ENCODE data around the gene WNK1. TPM values are rescaled to one million over a fixed set of nuclear protein-coding genes. Genes with fewer than 3 reads are reported as not detected.
"Not testable (repeated sequence)": the region's sequence is repeated elsewhere in the genome, so short reads cannot be mapped to it uniquely, and the experiment has no call there.

WNK1 gene
- polyA plus RNA-seq, 2 of the 4 experiments (the other 2 are of a cell fraction), result 88.4 to 98.0 TPM

DNA sequence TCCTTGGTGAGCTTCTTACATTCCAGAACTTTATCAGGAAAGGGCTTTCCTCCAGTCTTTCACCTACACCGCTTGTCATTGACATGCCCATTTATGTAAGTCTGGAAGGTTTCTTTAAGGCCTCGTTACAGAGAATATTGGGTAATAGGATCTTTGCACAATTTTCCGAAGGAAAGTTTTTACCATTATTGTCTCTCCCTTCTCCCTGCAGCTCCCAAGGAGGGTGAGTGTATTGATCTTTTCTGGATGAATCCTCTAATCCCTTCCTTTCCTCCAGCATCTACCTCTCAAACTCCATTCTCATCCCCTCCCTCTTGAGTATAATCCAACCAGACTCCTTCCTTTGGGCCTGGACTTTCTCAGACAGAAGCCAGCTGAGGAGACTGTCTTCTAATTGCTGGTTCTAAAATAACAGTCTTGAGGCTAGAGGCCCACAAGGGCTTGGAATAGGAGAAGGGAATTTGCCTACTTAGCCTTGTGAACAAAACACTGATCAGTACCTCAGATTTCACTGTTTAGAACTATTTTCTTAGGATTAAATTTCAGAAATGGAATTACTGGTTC is 21.8 kb downstream of the WNK1 start (continued):
- TF ChIP-seq RNF2 (IDR thresholded peaks at IDR 0.05; ENCODE audit: borderline replicate concordance, low read depth) (no peak), ZNF302 (CRISPR knock-in tag; IDR thresholded peaks at IDR 0.05) (no peak), FOSL2 (IDR thresholded peaks at IDR 0.05) (no peak), FOSL2 (CRISPR knock-in tag; IDR thresholded peaks at IDR 0.05) (no peak), ZC3H11A (IDR thresholded peaks at IDR 0.05) (no peak)
- TF ChIP-seq, protein P1, sequence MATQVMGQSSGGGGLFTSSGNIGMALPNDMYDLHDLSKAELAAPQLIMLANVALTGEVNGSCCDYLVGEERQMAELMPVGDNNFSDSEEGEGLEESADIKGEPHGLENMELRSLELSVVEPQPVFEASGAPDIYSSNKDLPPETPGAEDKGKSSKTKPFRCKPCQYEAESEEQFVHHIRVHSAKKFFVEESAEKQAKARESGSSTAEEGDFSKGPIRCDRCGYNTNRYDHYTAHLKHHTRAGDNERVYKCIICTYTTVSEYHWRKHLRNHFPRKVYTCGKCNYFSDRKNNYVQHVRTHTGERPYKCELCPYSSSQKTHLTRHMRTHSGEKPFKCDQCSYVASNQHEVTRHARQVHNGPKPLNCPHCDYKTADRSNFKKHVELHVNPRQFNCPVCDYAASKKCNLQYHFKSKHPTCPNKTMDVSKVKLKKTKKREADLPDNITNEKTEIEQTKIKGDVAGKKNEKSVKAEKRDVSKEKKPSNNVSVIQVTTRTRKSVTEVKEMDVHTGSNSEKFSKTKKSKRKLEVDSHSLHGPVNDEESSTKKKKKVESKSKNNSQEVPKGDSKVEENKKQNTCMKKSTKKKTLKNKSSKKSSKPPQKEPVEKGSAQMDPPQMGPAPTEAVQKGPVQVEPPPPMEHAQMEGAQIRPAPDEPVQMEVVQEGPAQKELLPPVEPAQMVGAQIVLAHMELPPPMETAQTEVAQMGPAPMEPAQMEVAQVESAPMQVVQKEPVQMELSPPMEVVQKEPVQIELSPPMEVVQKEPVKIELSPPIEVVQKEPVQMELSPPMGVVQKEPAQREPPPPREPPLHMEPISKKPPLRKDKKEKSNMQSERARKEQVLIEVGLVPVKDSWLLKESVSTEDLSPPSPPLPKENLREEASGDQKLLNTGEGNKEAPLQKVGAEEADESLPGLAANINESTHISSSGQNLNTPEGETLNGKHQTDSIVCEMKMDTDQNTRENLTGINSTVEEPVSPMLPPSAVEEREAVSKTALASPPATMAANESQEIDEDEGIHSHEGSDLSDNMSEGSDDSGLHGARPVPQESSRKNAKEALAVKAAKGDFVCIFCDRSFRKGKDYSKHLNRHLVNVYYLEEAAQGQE (IDR thresholded peaks at IDR 0.05), result no peak
- TF ChIP-seq, protein P2, sequence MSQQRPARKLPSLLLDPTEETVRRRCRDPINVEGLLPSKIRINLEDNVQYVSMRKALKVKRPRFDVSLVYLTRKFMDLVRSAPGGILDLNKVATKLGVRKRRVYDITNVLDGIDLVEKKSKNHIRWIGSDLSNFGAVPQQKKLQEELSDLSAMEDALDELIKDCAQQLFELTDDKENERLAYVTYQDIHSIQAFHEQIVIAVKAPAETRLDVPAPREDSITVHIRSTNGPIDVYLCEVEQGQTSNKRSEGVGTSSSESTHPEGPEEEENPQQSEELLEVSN (IDR thresholded peaks at IDR 0.05; ENCODE audit: borderline replicate concordance, low read depth), result no peak

DNA sequence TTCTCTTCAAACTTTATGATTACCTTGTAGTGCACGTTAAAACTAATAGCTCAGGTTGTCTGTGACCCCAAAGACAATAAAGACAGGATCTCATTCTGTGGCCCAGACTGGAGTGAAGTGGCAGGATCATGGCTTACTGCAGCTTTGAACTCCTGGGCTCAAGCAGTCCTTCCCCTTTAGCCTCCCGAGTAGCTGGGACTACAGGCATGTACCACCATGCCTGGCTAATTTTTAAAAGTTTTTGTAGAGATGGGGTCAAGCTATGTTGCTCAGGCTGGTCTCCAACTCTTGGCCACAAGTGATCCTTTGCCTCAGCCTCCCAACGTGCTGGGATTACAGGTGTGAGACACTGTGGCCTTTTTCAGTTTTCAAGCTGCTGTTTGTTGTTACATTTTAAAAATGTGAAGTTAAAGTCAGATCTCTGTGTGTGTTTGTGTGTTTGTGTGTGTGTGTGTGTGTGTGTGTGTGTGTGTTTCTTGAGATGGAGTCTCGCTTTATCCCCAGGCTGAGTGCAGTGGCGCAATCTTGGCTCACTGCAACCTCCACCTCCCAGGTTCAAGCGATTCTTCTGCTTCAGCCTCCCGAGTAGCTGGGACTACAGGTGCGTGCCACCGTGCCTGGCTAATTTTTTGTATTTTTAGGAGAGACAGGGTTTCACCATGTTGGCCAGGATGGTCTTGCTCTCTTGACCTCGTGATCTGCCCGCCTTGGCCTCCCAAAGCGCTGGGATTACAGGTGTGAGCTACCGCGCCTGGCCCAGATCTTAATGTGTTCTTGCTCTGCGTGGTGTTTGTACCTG is 23.8 kb downstream of the WNK1 start:
- not testable (repeated sequence) for ATAC-seq; H3K27ac ChIP-seq; H3K4me3 ChIP-seq; H3K9me3 ChIP-seq; DNase-seq (ENCODE audit: low read depth in 1 of 2, low spot score in 1 of 2)
- FAIRE-seq, result peak; percentile 7
- peaks cover 78% of the 10 kb centered on the region for H3K4me1 ChIP-seq
- WGBS (ENCODE audit: missing lambda C conversion rate), result 87% methylated on average over 15 of the region's 15 CpGs
- peak overlapping the region; percentile 24; the same call in 1 of the 3 replicates for H3K4me2 ChIP-seq
- POLR2A ChIA-PET, result interaction anchor here (1.6 kb wide), 1 partner anchor 173 kb away, joined by 3 read pairs; the partner anchor contains the start of gene RAD52
- CTCF ChIA-PET, result interaction anchor here (0.6 to 3.2 kb wide), 12 partner anchors 12 to 829 kb away, joined by 3 to 15 read pairs (median 5); no protein-coding TSS in a partner anchor

DNA sequence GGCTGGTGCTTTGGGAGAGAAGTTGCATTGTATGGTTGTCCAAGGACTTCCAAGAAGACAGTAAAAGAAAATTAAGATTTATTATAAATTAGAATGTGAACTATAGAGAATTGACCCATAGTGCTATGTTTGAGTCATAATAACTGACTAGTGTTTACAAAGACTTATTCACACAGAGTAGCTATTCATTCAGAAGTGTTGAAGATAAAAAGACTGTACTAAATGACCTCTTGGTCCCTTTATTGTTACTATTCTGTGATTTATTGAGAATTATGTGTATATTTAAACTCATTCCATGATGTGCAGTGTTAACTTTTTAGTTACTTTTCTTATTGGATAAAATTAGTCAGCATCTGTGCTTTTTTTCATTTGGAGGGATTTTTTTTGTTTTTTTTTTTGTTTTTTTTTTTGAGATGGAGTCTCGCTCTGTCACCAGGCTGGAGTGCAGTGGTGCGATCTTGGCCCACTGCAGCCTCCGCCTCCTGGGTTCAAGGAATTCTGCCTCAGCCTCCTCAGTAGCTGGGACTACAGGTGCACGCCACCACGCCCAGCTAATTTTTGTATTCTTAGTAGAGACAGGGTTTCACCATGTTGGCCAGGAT is 24.5 kb downstream of the WNK1 start:
- H3K27ac ChIP-seq; H3K4me3 ChIP-seq; H3K9me3 ChIP-seq; FAIRE-seq; DNase-seq (ENCODE audit: low read depth in 1 of 2, low spot score in 1 of 2): not testable (repeated sequence)
- H3K4me2 ChIP-seq, result peak overlapping the region; percentile 24; the same call in 1 of the 3 replicates
- H3K4me1 ChIP-seq, result peaks cover 85% of the 10 kb centered on the region
- WGBS (ENCODE audit: missing lambda C conversion rate), result 95% methylated on average over 5 of the region's 5 CpGs
- CTCF ChIA-PET, result interaction anchor here (0.5 to 3.2 kb wide), 14 partner anchors 12 to 828 kb away, joined by 3 to 15 read pairs (median 4); no protein-coding TSS in a partner anchor
- POLR2A ChIA-PET, result interaction anchor here (1.6 kb wide), 1 partner anchor 173 kb away, joined by 3 read pairs; the partner anchor contains the start of gene RAD52
- peak in 1 of 2 experiments; percentile 31; a peak in 2 of 6 replicates for ATAC-seq

DNA sequence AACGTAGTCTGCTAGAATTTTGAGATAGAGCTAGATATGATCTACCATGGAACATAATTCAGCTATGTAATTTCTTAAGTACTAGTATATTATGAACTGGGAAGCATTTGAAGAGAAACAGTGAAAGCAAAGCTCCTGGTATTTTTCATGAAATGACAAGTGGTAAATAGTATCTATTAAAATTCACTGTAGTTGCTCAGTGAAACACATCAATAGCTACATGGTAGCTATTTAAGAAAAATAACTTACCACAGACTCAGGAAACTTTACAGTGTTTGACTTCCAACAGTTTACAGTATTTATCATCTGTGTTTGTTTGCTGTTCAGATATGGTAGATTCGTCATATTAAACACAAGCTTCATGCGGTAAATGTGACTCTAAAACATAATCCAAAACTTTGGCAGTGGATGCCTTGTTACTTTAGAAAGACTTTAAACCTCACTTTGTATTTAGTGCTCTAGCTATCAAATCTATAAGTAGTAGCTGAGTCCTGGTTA is 25.2 kb downstream of the WNK1 start:
- no peak for ATAC-seq
- H3K4me3 ChIP-seq, result no peak overlapping the region
- CTCF ChIA-PET, result interaction anchor here (0.5 to 3.2 kb wide), 7 partner anchors 23 to 335 kb away, joined by 3 to 15 read pairs (median 3); no protein-coding TSS in a partner anchor
- WGBS (ENCODE audit: missing lambda C conversion rate), result 72% methylated on average over 3 of the region's 3 CpGs
- H3K4me2 ChIP-seq, result peak overlapping the region; percentile 14; the same call in 2 of the 3 replicates
- H3K4me1 ChIP-seq, result peaks cover 86% of the 10 kb centered on the region
- POLR2A ChIA-PET, result no interaction called here
- peak; percentile 74 for FAIRE-seq
- TF ChIP-seq HOXA7 (CRISPR knock-in tag; IDR thresholded peaks at IDR 0.05) (no peak), MYC (IDR thresholded peaks at IDR 0.05; ENCODE audit: borderline replicate concordance, low read length) (no peak), FOSL2 (IDR thresholded peaks at IDR 0.05) (no peak), FOSL2 (CRISPR knock-in tag; IDR thresholded peaks at IDR 0.05) (no peak), JUNB (IDR thresholded peaks at IDR 0.05) (no peak), HOXB13 (CRISPR knock-in tag; IDR thresholded peaks at IDR 0.05; ENCODE audit: low read depth) (no peak), HDAC2 (IDR thresholded peaks at IDR 0.05) (no peak), TP53 (CRISPR knock-in tag; IDR thresholded peaks at IDR 0.05) (no peak), FOSB (CRISPR knock-in tag; IDR thresholded peaks at IDR 0.05) (no peak), KDM5A (IDR thresholded peaks at IDR 0.05) (no peak), MAFK (IDR thresholded peaks at IDR 0.05; ENCODE audit: partially characterized antibody) (no peak), CHD4 (IDR thresholded peaks at IDR 0.05; ENCODE audit: borderline replicate concordance) (no peak), EHF (CRISPR knock-in tag; IDR thresholded peaks at IDR 0.05) (no peak), FOXS1 (CRISPR knock-in tag; IDR thresholded peaks at IDR 0.05) (no peak), ZNF302 (CRISPR knock-in tag; IDR thresholded peaks at IDR 0.05) (no peak), ZFP36 (IDR thresholded peaks at IDR 0.05; ENCODE audit: borderline replicate concordance, partially characterized antibody) (no peak), POLR2AphosphoS2 (conservative IDR thresholded peaks at IDR 0.05; ENCODE audit: low read length) (no peak)
- TF ChIP-seq, protein P2 (IDR thresholded peaks at IDR 0.05; ENCODE audit: borderline replicate concordance, low read depth), result no peak
- TF ChIP-seq, protein P3, sequence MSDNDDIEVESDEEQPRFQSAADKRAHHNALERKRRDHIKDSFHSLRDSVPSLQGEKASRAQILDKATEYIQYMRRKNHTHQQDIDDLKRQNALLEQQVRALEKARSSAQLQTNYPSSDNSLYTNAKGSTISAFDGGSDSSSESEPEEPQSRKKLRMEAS (IDR thresholded peaks at IDR 0.05), result no peak
- H3K27ac ChIP-seq, result no peak overlapping the region
- H3K9me3 ChIP-seq, result no peaks in the 10 kb centered on the region
- no peak for DNase-seq (ENCODE audit: low read depth in 1 of 2, low spot score in 1 of 2)

All from A549 (cell line).